Measurements from ENCODE around the gene PPP2R3B.
"Not testable (repeated sequence)": the region's sequence is repeated elsewhere in the genome, so short reads cannot be mapped to it uniquely, and the experiment has no call there.

Gene PPP2R3B

GRCh38 chrX:331151-331824, 55.4 kb downstream of the PPP2R3B start (continued):
- TF ChIP-seq ZNF266 (tag by site-specific recombination; IDR thresholded peaks at IDR 0.05; ENCODE audit: low read depth) (no peak), ZNF521 (tag by site-specific recombination; IDR thresholded peaks at IDR 0.05) (no peak), ZNF335 (tag by site-specific recombination; conservative IDR thresholded peaks at IDR 0.05) (no peak), ZNF394 (tag by site-specific recombination; IDR thresholded peaks at IDR 0.05; ENCODE audit: borderline replicate concordance) (no peak), MEIS1 (CRISPR knock-in tag; IDR thresholded peaks at IDR 0.05; ENCODE audit: borderline replicate concordance) (no peak), ZNF585B (tag by site-specific recombination; IDR thresholded peaks at IDR 0.05) (no peak)
- TF ChIP-seq, protein P1, sequence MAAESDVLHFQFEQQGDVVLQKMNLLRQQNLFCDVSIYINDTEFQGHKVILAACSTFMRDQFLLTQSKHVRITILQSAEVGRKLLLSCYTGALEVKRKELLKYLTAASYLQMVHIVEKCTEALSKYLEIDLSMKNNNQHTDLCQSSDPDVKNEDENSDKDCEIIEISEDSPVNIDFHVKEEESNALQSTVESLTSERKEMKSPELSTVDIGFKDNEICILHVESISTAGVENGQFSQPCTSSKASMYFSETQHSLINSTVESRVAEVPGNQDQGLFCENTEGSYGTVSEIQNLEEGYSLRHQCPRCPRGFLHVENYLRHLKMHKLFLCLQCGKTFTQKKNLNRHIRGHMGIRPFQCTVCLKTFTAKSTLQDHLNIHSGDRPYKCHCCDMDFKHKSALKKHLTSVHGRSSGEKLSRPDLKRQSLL (tag by site-specific recombination; IDR thresholded peaks at IDR 0.05): peak; percentile 55; the same call in 1 of the 2 replicates

DNA sequence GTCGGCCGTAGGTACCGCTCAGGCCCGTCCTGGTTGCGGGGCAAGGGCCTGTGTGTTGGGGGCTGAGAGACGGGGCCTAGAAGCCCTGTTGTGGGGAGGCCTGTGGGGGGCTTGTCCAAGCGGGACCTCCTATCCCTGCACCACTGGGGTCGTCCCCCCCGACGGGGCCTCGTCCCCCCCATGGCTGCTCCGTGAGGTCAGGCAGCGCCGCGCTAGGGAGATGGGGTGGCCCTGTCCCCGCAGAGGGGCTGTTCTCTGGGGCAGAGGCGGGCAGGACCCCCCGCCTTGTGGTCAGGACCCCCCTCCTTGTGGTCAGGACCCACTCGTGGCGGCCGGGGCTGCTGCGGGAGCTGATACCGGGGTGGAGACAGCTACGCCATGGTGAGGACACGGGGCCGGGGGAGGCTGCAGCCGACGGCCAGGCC, 56.0 kb downstream of the PPP2R3B start:
- TF ChIP-seq ZNF600 (tag by site-specific recombination; IDR thresholded peaks at IDR 0.05): no peak
- no peak for TF ChIP-seq KLF8 (tag by site-specific recombination; IDR thresholded peaks at IDR 0.05)
- Histone ChIP-seq H3K36me3 (ENCODE audit: control insufficient read depth in 2 of 2, insufficient read depth in 1 of 2, low read length in 2 of 2) (peaks cover 0 to 12% of the 10 kb centered on the region in 2 experiments; a peak in 1 of 3 replicates), H3K4me3 (ENCODE audit: low read depth, low read length) (no peak overlapping the region), H3K27ac (ENCODE audit: extremely low read depth, low read depth, low read length) (no peak overlapping the region), H3K4me1 (ENCODE audit: control insufficient read depth, insufficient read depth, low read length) (no peaks in the 10 kb centered on the region), H3K9me3 (ENCODE audit: control insufficient read depth, insufficient read depth, low read depth, low read length) (no peaks in the 10 kb centered on the region)
- ChIA-PET CTCF (no interaction called here), POLR2A (no interaction called here)

- H3K36me3 ChIP-seq (ENCODE audit: control insufficient read depth in 2 of 2, insufficient read depth in 1 of 2, low read length in 2 of 2): peaks cover 0 to 12% of the 10 kb centered on the region in 2 experiments; a peak in 1 of 3 replicates
- H3K9me3 ChIP-seq (ENCODE audit: control insufficient read depth, insufficient read depth, low read depth, low read length); CTCF ChIA-PET: not testable (repeated sequence)
Observed at GRCh38 chrX:330141-330725, 56.5 kb downstream of the PPP2R3B start.

DNA sequence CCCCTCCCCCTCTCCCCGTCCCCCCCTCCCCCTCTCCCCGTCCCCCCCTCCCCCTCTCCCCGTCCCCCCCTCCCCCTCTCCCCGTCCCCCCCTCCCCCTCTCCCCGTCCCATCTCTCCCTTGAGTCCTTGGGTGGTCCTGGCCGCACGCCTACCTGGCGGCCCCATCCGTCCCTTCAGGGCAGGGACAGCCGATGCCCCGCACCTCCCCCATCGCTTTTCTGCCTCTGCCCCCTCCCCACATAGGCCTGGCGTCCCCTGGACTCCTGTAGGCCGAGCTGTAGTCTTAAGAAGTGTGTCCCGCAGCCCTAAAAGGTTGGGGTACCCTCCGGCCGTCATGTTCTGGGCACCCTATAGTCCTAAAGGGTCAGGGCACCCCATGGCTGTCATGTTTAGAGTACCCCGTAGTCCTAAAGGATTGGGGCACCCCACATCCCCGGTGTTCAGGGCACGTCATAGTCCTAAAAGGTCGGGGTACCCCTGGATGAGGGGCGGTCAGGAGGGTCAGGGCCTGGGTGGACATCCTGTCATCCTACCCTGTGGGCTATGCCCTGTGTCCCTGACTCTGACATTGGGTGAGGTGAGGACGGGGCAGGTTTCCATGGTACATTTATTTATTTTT, 57.3 kb downstream of the PPP2R3B start:
- Histone ChIP-seq H3K9me3 (ENCODE audit: control insufficient read depth, insufficient read depth, low read depth, low read length) (no peaks in the 10 kb centered on the region), H3K36me3 (ENCODE audit: control insufficient read depth in 2 of 2, insufficient read depth in 1 of 2, low read length in 2 of 2) (peaks cover 0 to 9% of the 10 kb centered on the region in 2 experiments; a peak in 1 of 3 replicates), H3K4me3 (ENCODE audit: low read depth, low read length) (no peak overlapping the region), H3K4me1 (ENCODE audit: control insufficient read depth, insufficient read depth, low read length) (no peaks in the 10 kb centered on the region), H3K27ac (ENCODE audit: extremely low read depth, low read depth, low read length) (no peak overlapping the region)
- ChIA-PET CTCF (no interaction called here), POLR2A (no interaction called here)
- TF ChIP-seq ZNF555 (tag by site-specific recombination; conservative IDR thresholded peaks at IDR 0.05) (no peak), ZNF214 (tag by site-specific recombination; IDR thresholded peaks at IDR 0.05; ENCODE audit: borderline replicate concordance) (no peak), ZNF596 (tag by site-specific recombination; IDR thresholded peaks at IDR 0.05) (no peak), ZNF660 (tag by site-specific recombination; IDR thresholded peaks at IDR 0.05) (no peak), ZNF132 (tag by site-specific recombination; IDR thresholded peaks at IDR 0.05; ENCODE audit: borderline replicate concordance) (no peak), ZNF48 (tag by site-specific recombination; IDR thresholded peaks at IDR 0.05) (no peak), ZNF155 (tag by site-specific recombination; IDR thresholded peaks at IDR 0.05) (no peak), MZF1 (tag by site-specific recombination; IDR thresholded peaks at IDR 0.05; ENCODE audit: borderline replicate concordance) (no peak), ZNF302 (tag by site-specific recombination; IDR thresholded peaks at IDR 0.05; ENCODE audit: low read depth) (no peak), ZBTB11 (tag by site-specific recombination; conservative IDR thresholded peaks at IDR 0.05; ENCODE audit: low read depth) (no peak)

More at GRCh38 chrX:330141-330725, 56.5 kb downstream of the PPP2R3B start:
- H3K27ac ChIP-seq (ENCODE audit: extremely low read depth, low read depth, low read length); H3K4me1 ChIP-seq (ENCODE audit: control insufficient read depth, insufficient read depth, low read length); H3K4me3 ChIP-seq (ENCODE audit: low read depth, low read length); POLR2A ChIA-PET: not testable (repeated sequence)
